ENCODE results near the gene L3MBTL3. TPM values are rescaled to one million over a fixed set of nuclear protein-coding genes. Genes with fewer than 3 reads are reported as not detected.

L3MBTL3 gene
- total RNA-seq, 1 experiment from 2014 or later: 13.7 TPM

DNA sequence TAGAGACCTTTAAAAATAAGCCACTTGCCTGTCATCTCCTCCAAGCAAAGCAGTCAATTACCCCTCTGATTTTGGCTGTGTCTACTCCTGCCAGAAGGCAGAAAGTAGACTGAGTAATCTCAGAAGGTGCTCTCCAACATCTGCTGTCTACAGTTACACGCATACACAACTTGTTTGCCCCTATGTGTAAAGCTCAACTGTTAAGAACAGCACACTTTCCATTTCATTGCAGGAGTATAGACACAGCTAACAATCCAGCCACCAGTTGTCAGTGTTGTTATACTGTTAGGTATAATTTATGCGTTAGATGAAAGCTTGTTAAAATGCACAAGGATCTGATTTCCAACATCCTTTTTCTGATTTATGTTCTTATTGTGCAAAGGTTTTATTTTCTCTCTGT lies 116.2 kb downstream of the L3MBTL3 start:
- Mint-ChIP-seq H3K36me3 (peaks cover 8% of the 10 kb centered on the region), H3K27ac (no peak overlapping the region), H3K9me3 (no peaks in the 10 kb centered on the region), H3K4me3 (no peak overlapping the region), H3K27me3 (ENCODE audit: low read depth) (no peaks in the 10 kb centered on the region), H3K4me1 (peaks cover 13% of the 10 kb centered on the region)
- TF ChIP-seq HMGA2 (CRISPR knock-in tag; IDR thresholded peaks at IDR 0.05) (no peak), NR2C2 (CRISPR knock-in tag; IDR thresholded peaks at IDR 0.05) (no peak)
- TF ChIP-seq, protein P1, sequence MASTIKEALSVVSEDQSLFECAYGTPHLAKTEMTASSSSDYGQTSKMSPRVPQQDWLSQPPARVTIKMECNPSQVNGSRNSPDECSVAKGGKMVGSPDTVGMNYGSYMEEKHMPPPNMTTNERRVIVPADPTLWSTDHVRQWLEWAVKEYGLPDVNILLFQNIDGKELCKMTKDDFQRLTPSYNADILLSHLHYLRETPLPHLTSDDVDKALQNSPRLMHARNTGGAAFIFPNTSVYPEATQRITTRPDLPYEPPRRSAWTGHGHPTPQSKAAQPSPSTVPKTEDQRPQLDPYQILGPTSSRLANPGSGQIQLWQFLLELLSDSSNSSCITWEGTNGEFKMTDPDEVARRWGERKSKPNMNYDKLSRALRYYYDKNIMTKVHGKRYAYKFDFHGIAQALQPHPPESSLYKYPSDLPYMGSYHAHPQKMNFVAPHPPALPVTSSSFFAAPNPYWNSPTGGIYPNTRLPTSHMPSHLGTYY (CRISPR knock-in tag; IDR thresholded peaks at IDR 0.05): no peak
- ChIA-PET CTCF (interaction anchor here (0.7 kb wide), 1 partner anchor 148 kb away, joined by 6 read pairs; no protein-coding TSS in a partner anchor), POLR2A (interaction anchor here (0.8 kb wide), 1 partner anchor 285 kb away, joined by 4 read pairs; no protein-coding TSS in a partner anchor)
- no peak for DNase-seq (ENCODE audit: low spot score)
- no peak for ATAC-seq

GRCh38 chr6:130136798-130137197 lies 118.4 kb downstream of the L3MBTL3 start:
- Mint-ChIP-seq H3K27me3 (ENCODE audit: low read depth) (no peaks in the 10 kb centered on the region), H3K27ac (0 out of 2 replicates have a peak overlapping the region, but pooled peaks have one; percentile 53), H3K4me3 (no peak overlapping the region), H3K9me3 (no peaks in the 10 kb centered on the region), H3K4me1 (peaks cover 21% of the 10 kb centered on the region), H3K36me3 (peaks cover 8% of the 10 kb centered on the region)
- ATAC-seq: no peak
- POLR2A ChIA-PET: no interaction called here
- no peak for TF ChIP-seq SMAD3 (CRISPR knock-in tag; IDR thresholded peaks at IDR 0.05; ENCODE audit: borderline replicate concordance)
- no peak for TF ChIP-seq FOXJ3 (CRISPR knock-in tag; IDR thresholded peaks at IDR 0.05; ENCODE audit: borderline replicate concordance)
- TF ChIP-seq ZBTB21 (CRISPR knock-in tag; IDR thresholded peaks at IDR 0.05; ENCODE audit: borderline replicate concordance): no peak
- no peak for TF ChIP-seq MYBL2 (CRISPR knock-in tag; IDR thresholded peaks at IDR 0.05)
- TF ChIP-seq CBFB (CRISPR knock-in tag; IDR thresholded peaks at IDR 0.05; ENCODE audit: low read depth): no peak
- no peak for TF ChIP-seq IRF2 (CRISPR knock-in tag; IDR thresholded peaks at IDR 0.05; ENCODE audit: borderline replicate concordance, low read depth)
- no peak for TF ChIP-seq ELF4 (CRISPR knock-in tag; IDR thresholded peaks at IDR 0.05; ENCODE audit: low read depth)
- TF ChIP-seq JUN (CRISPR knock-in tag; IDR thresholded peaks at IDR 0.05): no peak
- TF ChIP-seq OVOL2 (CRISPR knock-in tag; IDR thresholded peaks at IDR 0.05; ENCODE audit: borderline replicate concordance): no peak
- TF ChIP-seq, protein P2, sequence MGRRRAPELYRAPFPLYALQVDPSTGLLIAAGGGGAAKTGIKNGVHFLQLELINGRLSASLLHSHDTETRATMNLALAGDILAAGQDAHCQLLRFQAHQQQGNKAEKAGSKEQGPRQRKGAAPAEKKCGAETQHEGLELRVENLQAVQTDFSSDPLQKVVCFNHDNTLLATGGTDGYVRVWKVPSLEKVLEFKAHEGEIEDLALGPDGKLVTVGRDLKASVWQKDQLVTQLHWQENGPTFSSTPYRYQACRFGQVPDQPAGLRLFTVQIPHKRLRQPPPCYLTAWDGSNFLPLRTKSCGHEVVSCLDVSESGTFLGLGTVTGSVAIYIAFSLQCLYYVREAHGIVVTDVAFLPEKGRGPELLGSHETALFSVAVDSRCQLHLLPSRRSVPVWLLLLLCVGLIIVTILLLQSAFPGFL (CRISPR knock-in tag; IDR thresholded peaks at IDR 0.05; ENCODE audit: borderline replicate concordance): no peak
- TF ChIP-seq ZNF423 (CRISPR knock-in tag; IDR thresholded peaks at IDR 0.05): no peak
- TF ChIP-seq ARID4B (CRISPR knock-in tag; IDR thresholded peaks at IDR 0.05; ENCODE audit: borderline replicate concordance): no peak
- TF ChIP-seq ATF3 (CRISPR knock-in tag; conservative IDR thresholded peaks at IDR 0.05): no peak
- TF ChIP-seq, protein P3, sequence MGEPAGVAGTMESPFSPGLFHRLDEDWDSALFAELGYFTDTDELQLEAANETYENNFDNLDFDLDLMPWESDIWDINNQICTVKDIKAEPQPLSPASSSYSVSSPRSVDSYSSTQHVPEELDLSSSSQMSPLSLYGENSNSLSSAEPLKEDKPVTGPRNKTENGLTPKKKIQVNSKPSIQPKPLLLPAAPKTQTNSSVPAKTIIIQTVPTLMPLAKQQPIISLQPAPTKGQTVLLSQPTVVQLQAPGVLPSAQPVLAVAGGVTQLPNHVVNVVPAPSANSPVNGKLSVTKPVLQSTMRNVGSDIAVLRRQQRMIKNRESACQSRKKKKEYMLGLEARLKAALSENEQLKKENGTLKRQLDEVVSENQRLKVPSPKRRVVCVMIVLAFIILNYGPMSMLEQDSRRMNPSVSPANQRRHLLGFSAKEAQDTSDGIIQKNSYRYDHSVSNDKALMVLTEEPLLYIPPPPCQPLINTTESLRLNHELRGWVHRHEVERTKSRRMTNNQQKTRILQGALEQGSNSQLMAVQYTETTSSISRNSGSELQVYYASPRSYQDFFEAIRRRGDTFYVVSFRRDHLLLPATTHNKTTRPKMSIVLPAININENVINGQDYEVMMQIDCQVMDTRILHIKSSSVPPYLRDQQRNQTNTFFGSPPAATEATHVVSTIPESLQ (CRISPR knock-in tag; IDR thresholded peaks at IDR 0.05): no peak
- CTCF ChIA-PET: no interaction called here
- DNase-seq (ENCODE audit: low spot score): no peak
